GM12878 (cell line): ENCODE measurements around the gene DUSP10. TPM values are rescaled to one million over a fixed set of nuclear protein-coding genes. Genes with fewer than 3 reads are reported as not detected.
A peak's percentile ranks its signal among the peaks of the same experiment; 100 is the strongest.

ENCODE experiments used
- ATAC-seq: fragments of 200-7000 bp; cut with Tn5 transposase; 3 replicates; pipeline ENCODE4 v1.9.1; 2020; ENCODE audit warnings: mild to moderate bottlenecking, moderate library complexity
- BruUV-seq: library from RNA; stranded (reverse); fragments of 400-500 nt; replicated peaks from 2 replicates; lab custom pipeline; 2021; lab: Mats Ljungman, UMichigan
- CTCF ChIA-PET: fragments of 300-600 bp; sonication (Branson Sonifier 250); formaldehyde crosslinking; extraction: SDS; loops from one replicate; lab custom pipeline; 2021; ENCODE audit warnings: inconsistent platforms; lab: Yijun Ruan, JAX
- POLR2A ChIA-PET: fragments of 350-600 bp; formaldehyde crosslinking; extraction: SDS; loops from one replicate; lab custom pipeline; 2021; ENCODE audit warnings: inconsistent platforms; lab: Charles Lee
- RAD21 ChIA-PET: fragments of 300-600 bp; sonication (Branson Sonifier 250); formaldehyde crosslinking; loops from one replicate; lab custom pipeline; 2023; ENCODE audit warnings: antibody characterized with exemption; ENCODE audit not compliant: unreplicated experiment; lab: Charles Lee
- SMC1A ChIA-PET: fragments of 300-600 bp; sonication (Branson Sonifier 250); formaldehyde crosslinking; loops from one replicate; lab custom pipeline; 2023; ENCODE audit not compliant: unreplicated experiment, uncharacterized antibody; lab: Charles Lee
- DNase-seq: peaks from one replicate; pipeline ENCODE4 v3.0.0-alpha.2; 2011; ENCODE audit warnings: low read depth, low spot score
- FAIRE-seq: peaks from 3 replicates; lab custom pipeline; 2011; peaks lifted over from hg19 to GRCh38; lab: Jason Lieb, UNC
- H2AFZ ChIP-seq: 2 replicates; pipeline ENCODE4 v1.6.0; 2011; ENCODE audit warnings: low read depth, low read length, control low read depth; ENCODE audit not compliant: control insufficient read depth
- H3K27ac ChIP-seq: 2 replicates; pipeline ENCODE4 v1.5.1; 2011; ENCODE audit warnings: control low read depth; ENCODE audit not compliant: control insufficient read depth, insufficient read depth
- H3K27me3 ChIP-seq, 2 experiments: replicated peaks in 1 of 2; 2 replicates each; pipeline versions ENCODE4 v1.6.0 to v1.6.1; 2011; ENCODE audit warnings: low read length in 1 of 2; ENCODE audit not compliant: control insufficient read depth in 2 of 2, insufficient read depth in 2 of 2
- H3K36me3 ChIP-seq, 2 experiments: 2 replicates each; pipeline ENCODE4 v1.5.1; 2011; ENCODE audit warnings: low read length in 1 of 2; ENCODE audit not compliant: control insufficient read depth in 2 of 2, insufficient read depth in 2 of 2
- H3K4me1 ChIP-seq: 2 replicates; pipeline ENCODE4 v1.6.1; 2011; ENCODE audit warnings: mild to moderate bottlenecking, low read length, moderate library complexity, mixed read lengths; ENCODE audit not compliant: control insufficient read depth, insufficient read depth
- H3K4me2 ChIP-seq: 2 replicates; pipeline ENCODE4 v1.6.0; 2011; ENCODE audit warnings: control low read depth; ENCODE audit not compliant: control insufficient read depth, insufficient read depth
- H3K4me3 ChIP-seq: fragments of 200-600 bp; sonication (generic); 2 replicates; pipeline ENCODE4 v1.5.1; 2016
- H3K79me2 ChIP-seq: 2 replicates; pipeline ENCODE4 v1.6.0; 2011; ENCODE audit warnings: low read length; ENCODE audit not compliant: control insufficient read depth, insufficient read depth
- H3K9ac ChIP-seq: 2 replicates; pipeline ENCODE4 v1.8.0; 2011; ENCODE audit warnings: low read length, control low read depth, mixed read lengths; ENCODE audit not compliant: control insufficient read depth, insufficient read depth
- H3K9me3 ChIP-seq: replicated peaks from 3 replicates; pipeline ENCODE4 v1.5.1; 2011; ENCODE audit warnings: mild to moderate bottlenecking, low read length; ENCODE audit not compliant: control insufficient read depth, insufficient read depth
- H4K20me1 ChIP-seq: 2 replicates; pipeline ENCODE4 v1.6.0; 2011; ENCODE audit not compliant: control insufficient read depth, insufficient read depth
- CBFB ChIP-seq: IDR thresholded peaks from 2 replicates; pipeline ENCODE4 v1.6.1; 2016; ENCODE audit warnings: antibody characterized with exemption, low read depth
- NFIC ChIP-seq: IDR thresholded peaks from 2 replicates; pipeline ENCODE4 v1.6.1; 2012; ENCODE audit warnings: low read depth, mild to moderate bottlenecking, inconsistent platforms, low read length, moderate library complexity
- RAD51 ChIP-seq: fragments of 450-650 bp; IDR thresholded peaks from 2 replicates; pipeline ENCODE4 v1.6.1; 2016; ENCODE audit warnings: moderate library complexity, mild to moderate bottlenecking, inconsistent platforms
- SIN3A ChIP-seq: IDR thresholded peaks from 2 replicates; pipeline ENCODE4 v1.6.1; 2012; ENCODE audit warnings: low read depth, low read length, improper control_type of control experiment
- SKIL ChIP-seq: fragments of 450-650 bp; IDR thresholded peaks from 2 replicates; pipeline ENCODE4 v1.6.1; 2017; ENCODE audit warnings: mild to moderate bottlenecking, low read depth, inconsistent platforms; ENCODE audit not compliant: poor library complexity, severe bottlenecking
- ZBTB11 ChIP-seq: fragments of 450-650 bp; formaldehyde crosslinking; IDR thresholded peaks from 2 replicates; pipeline ENCODE4 v1.5.0; 2022; ENCODE audit warnings: mild to moderate bottlenecking, missing genetic modification characterization
- ZNF217 ChIP-seq: fragments of 450-650 bp; IDR thresholded peaks from 2 replicates; pipeline ENCODE4 v1.6.1; 2017; ENCODE audit warnings: antibody characterized with exemption, mild to moderate bottlenecking
- WGBS: methylation state at CpG from one replicate; pipeline ENCODE4 v1.1.6; 2016; ENCODE audit warnings: low lambda C conversion rate; ENCODE audit not compliant: insufficient replicate concordance, insufficient coverage; ENCODE audit errors: missing lambda C conversion rate; 5-methylcytosine and 5-hydroxymethylcytosine counted together
- in situ Hi-C: fragments of 300-500 bp; cut with MboI; formaldehyde crosslinking; loops from 9 replicates; pipeline ENCODE4 v1.14.3; 2018; ENCODE audit warnings: mixed read lengths
- intact Hi-C: fragments of 100-400 bp; cut with micrococcal nuclease; formaldehyde crosslinking; loops from one replicate; pipeline ENCODE4 v1.14.2; 2022; ENCODE audit not compliant: unreplicated experiment
- polyA plus RNA-seq, 11 experiments: library from polyadenylated mRNA; depleted of rRNA in 4 of 11; unstranded in 6 of 11; stranded (reverse) in 5 of 11; fragments of >200 nt; fragmentation: Nextera tagmentation in 4 of 11; fragmentation: Illumina TruSeq in 1 of 11; extraction: Ambion mirVana in 4 of 11; extraction: Trizol in 1 of 11; gene quantifications; 1 replicate in 1 of 11; 2 replicates in 10 of 11; pipeline versions ENCODE4 v1.2.1 to v1.2.3, GENCODE V29; 2011 to 2016; ENCODE audit warnings: inconsistent platforms in 2 of 11, missing spikeins in 2 of 11, low read depth in 1 of 11
- total RNA-seq, 4 experiments: library from RNA; depleted of rRNA in 3 of 4; stranded (reverse); fragments of >200 nt in 3 of 4; fragmentation: Illumina TruSeq in 1 of 4; extraction: Trizol in 1 of 4; gene quantifications; 2 replicates each; pipeline versions ENCODE4 v1.2.1 to v1.2.3, GENCODE V29; 2013 to 2021

Gene DUSP10
- total and polyA plus RNA-seq, 10 of the 15 experiments (the other 5 are each of a cell fraction or from before 2014, with no cell fraction given): 20.3 to 38.4 (median 27.8) TPM

- SMC1A ChIA-PET: interaction anchor here (0.8 to 18.3 kb wide), 13 partner anchors 8 to 249 kb away, joined by 3 to 292 read pairs (median 3); partner anchors contain the start of gene DUSP10
- BruUV-seq: no TSS peak
- Histone ChIP-seq H3K9me3 (peaks cover 19% of the 10 kb centered on the region), H2AFZ (no peak overlapping the region), H3K4me2 (peak overlapping the region; percentile 56), H3K79me2 (peaks cover 98% of the 10 kb centered on the region), H3K27ac (peak overlapping the region; percentile 92), H3K36me3 (peaks cover 11 to 14% of the 10 kb centered on the region in 2 experiments), H3K4me3 (peak overlapping the region; percentile 31), H4K20me1 (no peaks in the 10 kb centered on the region), H3K27me3 (no peaks in the 10 kb centered on the region), H3K9ac (no peak overlapping the region), H3K4me1 (peaks cover 41% of the 10 kb centered on the region)
- RAD21 ChIA-PET: interaction anchor here (0.9 to 4.4 kb wide), 6 partner anchors 9 to 250 kb away, joined by 3 to 85 read pairs (median 8); partner anchors contain the start of gene DUSP10
- in situ Hi-C loops (loop anchor here (10.0 kb wide), 1 partner anchor 437 kb away; no protein-coding TSS in a partner anchor), intact Hi-C loops (no loop called here)
- CTCF ChIA-PET: interaction anchor here (1.5 to 4.4 kb wide), 5 partner anchors 8 to 110 kb away, joined by 3 to 25 read pairs (median 6); partner anchors contain the start of gene DUSP10
- DNase-seq (no peak), ATAC-seq (peak; percentile 14), FAIRE-seq (no peak)
- TF ChIP-seq RAD51 (0 out of 2 replicates have a peak, but pooled peaks have one; percentile 16), SIN3A (no peak)
- 55% methylated on average over 1 of the region's 1 CpG for WGBS
- POLR2A ChIA-PET: interaction anchor here (1.2 to 14.6 kb wide), 5 partner anchors 11 to 85 kb away, joined by 3 to 194 read pairs (median 5); partner anchors contain the start of gene DUSP10
Observed at GRCh38 chr1:221728037-221728505, 13.8 kb downstream of the DUSP10 start.

- ChIA-PET RAD21 (interaction anchor here (0.9 to 4.4 kb wide), 5 partner anchors 10 to 250 kb away, joined by 3 to 85 read pairs (median 8); partner anchors contain the start of gene DUSP10), POLR2A (interaction anchor here (0.6 to 14.6 kb wide), 6 partner anchors 13 to 84 kb away, joined by 3 to 194 read pairs (median 4); partner anchors contain the start of gene DUSP10), CTCF (interaction anchor here (0.7 to 4.4 kb wide), 4 partner anchors 13 to 132 kb away, joined by 3 to 29 read pairs (median 14); partner anchors contain the start of gene DUSP10), SMC1A (interaction anchor here (0.8 to 18.3 kb wide), 12 partner anchors 8 to 248 kb away, joined by 3 to 292 read pairs (median 3); partner anchors contain the start of gene DUSP10)
- H3K27ac ChIP-seq: peak overlapping the region; percentile 92
- BruUV-seq: no TSS peak
- intact Hi-C loops: no loop called here
- 90% methylated on average over 3 of the region's 3 CpGs for WGBS
- ATAC-seq (peak; percentile 30), DNase-seq (no peak), FAIRE-seq (no peak)
- peaks cover 98% of the 10 kb centered on the region for H3K79me2 ChIP-seq
- H3K4me1 ChIP-seq: peaks cover 47% of the 10 kb centered on the region
- peaks cover 22% of the 10 kb centered on the region for H3K9me3 ChIP-seq
- peak overlapping the region; percentile 56 for H3K4me2 ChIP-seq
- H3K27me3 ChIP-seq: no peaks in the 10 kb centered on the region
- H2AFZ ChIP-seq: no peak overlapping the region
- H3K4me3 ChIP-seq: peak overlapping the region; percentile 51
- peak overlapping the region; percentile 35; the same call in 1 of the 2 replicates for H3K9ac ChIP-seq
- in situ Hi-C loops: loop anchor here (10.0 kb wide), 1 partner anchor 437 kb away; no protein-coding TSS in a partner anchor
- H4K20me1 ChIP-seq: no peaks in the 10 kb centered on the region
- peaks cover 13 to 14% of the 10 kb centered on the region in 2 experiments for H3K36me3 ChIP-seq
- TF ChIP-seq CBFB: peak; percentile 28; the same call in 1 of the 2 replicates
- no peak for TF ChIP-seq ZBTB11 (CRISPR knock-in tag)
- TF ChIP-seq NFIC: peak; percentile 55; the same call in 1 of the 2 replicates
- peak; percentile 17 for TF ChIP-seq SKIL
- TF ChIP-seq ZNF217: no peak
Observed at GRCh38 chr1:221727146-221728036, 14.5 kb downstream of the DUSP10 start.
